ENCODE measurements around the gene PAN3.
"Not testable (repeated sequence)": the region's sequence is repeated elsewhere in the genome, so short reads cannot be mapped to it uniquely, and the experiment has no call there.

PAN3 gene

GRCh38 chr13:28138012-28138755 is at the start of gene PAN3:
Gene PAN3, plus strand, starts transcription at chr13:28138545. Its CDS starts 113 bp downstream, at chr13:28138658.
- Histone ChIP-seq H3K36me3 (ENCODE audit: control insufficient read depth, insufficient read depth, low read length) (no peaks in the 10 kb centered on the region), H3K27ac (ENCODE audit: low read depth, low read length) (peak within 1 kb of the TSS; percentile 98), H3K4me3 (ENCODE audit: low read depth, low read length) (peak within 1 kb of the TSS; percentile 91), H3K27me3 (ENCODE audit: control insufficient read depth, insufficient read depth, low read length) (no peaks in the 10 kb centered on the region), H3K4me1 (ENCODE audit: control insufficient read depth, insufficient read depth, low read length) (peaks cover 24% of the 10 kb centered on the region), H3K9ac (ENCODE audit: low read depth, low read length) (peak within 1 kb of the TSS; percentile 90), H3K9me3 (ENCODE audit: control insufficient read depth, insufficient read depth, low read length) (no peaks in the 10 kb centered on the region)

GRCh38 chr13:28089065-28089464 is 49.3 kb upstream of the PAN3 start:
- H3K27ac ChIP-seq (ENCODE audit: low read depth, low read length) = no peak overlapping the region
- H3K4me1 ChIP-seq (ENCODE audit: control insufficient read depth, insufficient read depth, low read length) = no peaks in the 10 kb centered on the region
- H3K36me3 ChIP-seq (ENCODE audit: control insufficient read depth, insufficient read depth, low read length) = no peaks in the 10 kb centered on the region
- H3K27me3 ChIP-seq (ENCODE audit: control insufficient read depth, insufficient read depth, low read length) = no peaks in the 10 kb centered on the region
- no peaks in the 10 kb centered on the region for H3K9me3 ChIP-seq (ENCODE audit: control insufficient read depth, insufficient read depth, low read length)
- no peak overlapping the region for H3K4me3 ChIP-seq (ENCODE audit: low read depth, low read length)
- H3K9ac ChIP-seq (ENCODE audit: low read depth, low read length) = no peak overlapping the region

- H3K27me3 ChIP-seq (ENCODE audit: control insufficient read depth, insufficient read depth, low read length) = peaks cover 4% of the 10 kb centered on the region; the same call in 1 of the 2 replicates
- no peaks in the 10 kb centered on the region for H3K9me3 ChIP-seq (ENCODE audit: control insufficient read depth, insufficient read depth, low read length)
- H3K4me1 ChIP-seq (ENCODE audit: control insufficient read depth, insufficient read depth, low read length) = no peaks in the 10 kb centered on the region
- no peaks in the 10 kb centered on the region for H3K36me3 ChIP-seq (ENCODE audit: control insufficient read depth, insufficient read depth, low read length)
- H3K9ac ChIP-seq (ENCODE audit: low read depth, low read length) = no peak overlapping the region
- H3K4me3 ChIP-seq (ENCODE audit: low read depth, low read length) = no peak overlapping the region
- H3K27ac ChIP-seq (ENCODE audit: low read depth, low read length) = no peak overlapping the region
Observed at GRCh38 chr13:28092431-28092830, 45.9 kb upstream of the PAN3 start.

GRCh38 chr13:28093881-28094280 is 44.5 kb upstream of the PAN3 start:
- H3K4me1 ChIP-seq (ENCODE audit: control insufficient read depth, insufficient read depth, low read length) = no peaks in the 10 kb centered on the region
- H3K36me3 ChIP-seq (ENCODE audit: control insufficient read depth, insufficient read depth, low read length) = no peaks in the 10 kb centered on the region
- no peak overlapping the region for H3K4me3 ChIP-seq (ENCODE audit: low read depth, low read length)
- no peaks in the 10 kb centered on the region; the same call in 1 of the 2 replicates for H3K9me3 ChIP-seq (ENCODE audit: control insufficient read depth, insufficient read depth, low read length)
- H3K27me3 ChIP-seq (ENCODE audit: control insufficient read depth, insufficient read depth, low read length) = peaks cover 17% of the 10 kb centered on the region
- no peak overlapping the region for H3K9ac ChIP-seq (ENCODE audit: low read depth, low read length)
- H3K27ac ChIP-seq (ENCODE audit: low read depth, low read length) = no peak overlapping the region

GRCh38 chr13:28094306-28094705 is 44.0 kb upstream of the PAN3 start:
- peaks cover 21% of the 10 kb centered on the region for H3K27me3 ChIP-seq (ENCODE audit: control insufficient read depth, insufficient read depth, low read length)

GRCh38 chr13:28097503-28097902 is 40.8 kb upstream of the PAN3 start:
- Histone ChIP-seq H3K27me3 (ENCODE audit: control insufficient read depth, insufficient read depth, low read length) (peaks cover 49% of the 10 kb centered on the region), H3K4me1 (ENCODE audit: control insufficient read depth, insufficient read depth, low read length) (peaks cover 3% of the 10 kb centered on the region; the same call in 1 of the 2 replicates), H3K4me3 (ENCODE audit: low read depth, low read length) (no peak overlapping the region), H3K9me3 (ENCODE audit: control insufficient read depth, insufficient read depth, low read length) (no peaks in the 10 kb centered on the region; the same call in 1 of the 2 replicates), H3K9ac (ENCODE audit: low read depth, low read length) (no peak overlapping the region), H3K27ac (ENCODE audit: low read depth, low read length) (no peak overlapping the region), H3K36me3 (ENCODE audit: control insufficient read depth, insufficient read depth, low read length) (no peaks in the 10 kb centered on the region)

More at GRCh38 chr13:28094306-28094705, 44.0 kb upstream of the PAN3 start:
- no peaks in the 10 kb centered on the region; the same call in 1 of the 2 replicates for H3K9me3 ChIP-seq (ENCODE audit: control insufficient read depth, insufficient read depth, low read length)
- H3K4me1 ChIP-seq (ENCODE audit: control insufficient read depth, insufficient read depth, low read length) = no peaks in the 10 kb centered on the region
- no peak overlapping the region for H3K9ac ChIP-seq (ENCODE audit: low read depth, low read length)
- H3K27ac ChIP-seq (ENCODE audit: low read depth, low read length) = no peak overlapping the region
- no peaks in the 10 kb centered on the region for H3K36me3 ChIP-seq (ENCODE audit: control insufficient read depth, insufficient read depth, low read length)
- H3K4me3 ChIP-seq (ENCODE audit: low read depth, low read length) = no peak overlapping the region

GRCh38 chr13:28099396-28100149 is 38.8 kb upstream of the PAN3 start:
- Histone ChIP-seq H3K27ac (ENCODE audit: low read depth, low read length) (no peak overlapping the region), H3K9ac (ENCODE audit: low read depth, low read length) (no peak overlapping the region)

GRCh38 chr13:28100150-28101121 is 37.9 kb upstream of the PAN3 start, which contains the start of gene FLT3:
Gene FLT3, minus strand, starts transcription at chr13:28100576. Its CDS starts 66 bp downstream, at chr13:28100510.
- Histone ChIP-seq H3K4me3 (ENCODE audit: low read depth, low read length) (peak within 1 kb of the TSS; percentile 63), H3K9ac (ENCODE audit: low read depth, low read length) (peak within 1 kb of the TSS; percentile 68), H3K9me3 (ENCODE audit: control insufficient read depth, insufficient read depth, low read length) (no peaks in the 10 kb centered on the region; the same call in 1 of the 2 replicates), H3K27me3 (ENCODE audit: control insufficient read depth, insufficient read depth, low read length) (peaks cover 50% of the 10 kb centered on the region), H3K27ac (ENCODE audit: low read depth, low read length) (peak within 1 kb of the TSS; percentile 72), H3K36me3 (ENCODE audit: control insufficient read depth, insufficient read depth, low read length) (no peaks in the 10 kb centered on the region), H3K4me1 (ENCODE audit: control insufficient read depth, insufficient read depth, low read length) (peaks cover 3% of the 10 kb centered on the region; the same call in 1 of the 2 replicates)

More at GRCh38 chr13:28099396-28100149, 38.8 kb upstream of the PAN3 start:
- Histone ChIP-seq H3K4me1 (ENCODE audit: control insufficient read depth, insufficient read depth, low read length) (peaks cover 3% of the 10 kb centered on the region; the same call in 1 of the 2 replicates), H3K36me3 (ENCODE audit: control insufficient read depth, insufficient read depth, low read length) (no peaks in the 10 kb centered on the region), H3K9me3 (ENCODE audit: control insufficient read depth, insufficient read depth, low read length) (no peaks in the 10 kb centered on the region; the same call in 1 of the 2 replicates), H3K4me3 (ENCODE audit: low read depth, low read length) (peak overlapping the region; percentile 63), H3K27me3 (ENCODE audit: control insufficient read depth, insufficient read depth, low read length) (peaks cover 50% of the 10 kb centered on the region)

GRCh38 chr13:28101886-28102285 is 36.5 kb upstream of the PAN3 start:
- H3K4me3 ChIP-seq (ENCODE audit: low read depth, low read length); H3K27ac ChIP-seq (ENCODE audit: low read depth, low read length); H3K9ac ChIP-seq (ENCODE audit: low read depth, low read length); H3K36me3 ChIP-seq (ENCODE audit: control insufficient read depth, insufficient read depth, low read length); H3K9me3 ChIP-seq (ENCODE audit: control insufficient read depth, insufficient read depth, low read length); H3K4me1 ChIP-seq (ENCODE audit: control insufficient read depth, insufficient read depth, low read length): not testable (repeated sequence)
- H3K27me3 ChIP-seq (ENCODE audit: control insufficient read depth, insufficient read depth, low read length) = peaks cover 50% of the 10 kb centered on the region

GRCh38 chr13:28106976-28107375 is 31.4 kb upstream of the PAN3 start:
- Histone ChIP-seq H3K27ac (ENCODE audit: low read depth, low read length) (no peak overlapping the region), H3K4me3 (ENCODE audit: low read depth, low read length) (no peak overlapping the region), H3K36me3 (ENCODE audit: control insufficient read depth, insufficient read depth, low read length) (no peaks in the 10 kb centered on the region), H3K4me1 (ENCODE audit: control insufficient read depth, insufficient read depth, low read length) (no peaks in the 10 kb centered on the region), H3K9me3 (ENCODE audit: control insufficient read depth, insufficient read depth, low read length) (no peaks in the 10 kb centered on the region), H3K27me3 (ENCODE audit: control insufficient read depth, insufficient read depth, low read length) (peaks cover 6% of the 10 kb centered on the region), H3K9ac (ENCODE audit: low read depth, low read length) (no peak overlapping the region)
